Mesendoderm (in vitro differentiated cells): ENCODE data around the gene VPS8.
"Not testable (repeated sequence)": the region's sequence is repeated elsewhere in the genome, so short reads cannot be mapped to it uniquely, and the experiment has no call there.

ENCODE experiments used
- DNase-seq: peaks from one replicate; pipeline ENCODE4 v3.0.0; 2013
- H2AK5ac ChIP-seq: 2 replicates; pipeline ENCODE4 v1.6.1; 2013; ENCODE audit warnings: low read length, inconsistent platforms
- H2BK120ac ChIP-seq: 2 replicates; pipeline ENCODE4 v1.6.1; 2013; ENCODE audit warnings: low read depth, mild to moderate bottlenecking, low read length, moderate library complexity, mixed read lengths
- H2BK15ac ChIP-seq: replicated peaks from 2 replicates; pipeline ENCODE4 v1.6.1; 2013; ENCODE audit warnings: low read depth, mild to moderate bottlenecking, moderate library complexity
- H2BK5ac ChIP-seq: 2 replicates; pipeline ENCODE4 v1.6.1; 2013; ENCODE audit warnings: low read length, inconsistent platforms
- H3K18ac ChIP-seq: 2 replicates; pipeline ENCODE4 v1.6.1; 2013; ENCODE audit warnings: mild to moderate bottlenecking, low read length, mixed read lengths
- H3K23ac ChIP-seq: one replicate; pipeline ENCODE4 v1.6.1; 2013; ENCODE audit warnings: low read length
- H3K27ac ChIP-seq: 2 replicates; pipeline ENCODE4 v1.5.1; 2013; ENCODE audit warnings: low read depth, mild to moderate bottlenecking, inconsistent platforms, low read length, moderate library complexity
- H3K27me3 ChIP-seq: 2 replicates; pipeline ENCODE4 v1.6.1; 2013; ENCODE audit warnings: low read length, control low read depth, mild to moderate bottlenecking, inconsistent platforms; ENCODE audit not compliant: insufficient read depth, poor library complexity
- H3K36me3 ChIP-seq: 2 replicates; pipeline ENCODE4 v1.6.1; 2013; ENCODE audit warnings: low read length, inconsistent platforms; ENCODE audit not compliant: control insufficient read depth, insufficient read depth
- H3K4ac ChIP-seq: one replicate; pipeline ENCODE4 v1.6.1; 2013; ENCODE audit warnings: low read depth, mild to moderate bottlenecking, low read length, moderate library complexity
- H3K4me1 ChIP-seq: 2 replicates; pipeline ENCODE4 v1.6.1; 2013; ENCODE audit warnings: low read depth, low read length, inconsistent platforms; ENCODE audit not compliant: control insufficient read depth
- H3K4me2 ChIP-seq: 2 replicates; pipeline ENCODE4 v1.6.1; 2013; ENCODE audit warnings: low read length
- H3K4me3 ChIP-seq: 2 replicates; pipeline ENCODE4 v1.5.1; 2013; ENCODE audit warnings: mild to moderate bottlenecking, low read length
- H3K56ac ChIP-seq: one replicate; pipeline ENCODE4 v1.6.1; 2013; ENCODE audit warnings: low read length
- H3K79me1 ChIP-seq: 2 replicates; pipeline ENCODE4 v1.6.1; 2013; ENCODE audit warnings: low read length, inconsistent platforms
- H3K79me2 ChIP-seq: 2 replicates; pipeline ENCODE4 v1.6.1; 2013; ENCODE audit warnings: mild to moderate bottlenecking, low read length; ENCODE audit not compliant: control insufficient read depth, insufficient read depth
- H3K9ac ChIP-seq: 2 replicates; pipeline ENCODE4 v1.6.1; 2013; ENCODE audit warnings: low read length, inconsistent platforms
- H4K5ac ChIP-seq: one replicate; pipeline ENCODE4 v1.6.1; 2013; ENCODE audit warnings: low read length
- H4K8ac ChIP-seq: one replicate; pipeline ENCODE4 v1.6.1; 2013; ENCODE audit warnings: low read depth, mild to moderate bottlenecking, control low read depth, low read length, moderate library complexity
- WGBS: extraction: QIAGEN DNeasy Blood & Tissue Kit; methylation state at CpG from one replicate; pipeline ENCODE4 v1.1.7; 2013; ENCODE audit warnings: low lambda C conversion rate, missing lambda C conversion rate; ENCODE audit not compliant: insufficient coverage; ENCODE audit errors: extremely low coverage; 5-methylcytosine and 5-hydroxymethylcytosine counted together

VPS8 gene

GRCh38 chr3:184985586-184985985 is 173.6 kb downstream of the VPS8 start:
- Histone ChIP-seq H2BK120ac (no peak overlapping the region), H3K27me3 (no peaks in the 10 kb centered on the region), H3K18ac (no peak overlapping the region), H3K79me1 (no peaks in the 10 kb centered on the region), H3K4ac (no peak overlapping the region), H3K27ac (no peak overlapping the region), H3K23ac (no peak overlapping the region), H2BK15ac (no peak overlapping the region), H3K4me3 (no peak overlapping the region), H4K8ac (no peak overlapping the region), H2AK5ac (no peak overlapping the region), H3K4me2 (no peak overlapping the region), H3K36me3 (no peaks in the 10 kb centered on the region), H3K9ac (no peak overlapping the region), H3K56ac (no peak overlapping the region), H4K5ac (no peak overlapping the region), H2BK5ac (no peak overlapping the region), H3K4me1 (no peaks in the 10 kb centered on the region), H3K79me2 (no peaks in the 10 kb centered on the region)
- no peak for DNase-seq
- WGBS, result no CpG with 5 or more reads among the region's 5 CpGs

DNA sequence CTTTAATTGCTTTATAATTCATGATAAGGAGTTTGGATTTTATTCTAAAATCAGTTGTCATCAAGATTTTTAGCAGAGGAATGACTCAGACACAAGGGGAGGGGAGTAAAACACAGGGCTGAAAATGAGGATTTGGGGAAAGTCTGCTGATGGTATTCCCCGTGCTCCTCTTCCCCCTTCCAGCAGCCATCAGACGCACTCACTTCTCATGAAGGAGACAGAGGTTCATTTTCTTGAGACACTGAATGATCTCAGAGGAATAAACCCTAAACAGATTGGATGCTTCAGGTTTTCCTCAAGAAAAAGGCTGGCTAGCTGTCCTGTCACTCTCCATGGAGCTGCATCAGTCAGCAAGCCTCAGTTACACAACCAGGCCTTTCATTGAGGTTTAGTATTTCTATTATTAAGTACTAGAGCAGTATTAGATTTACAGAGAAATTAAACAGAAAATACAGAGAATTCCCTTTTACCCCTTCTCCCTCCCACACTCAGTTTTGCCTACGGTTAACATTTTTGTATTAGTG is 174.5 kb downstream of the VPS8 start:
- Histone ChIP-seq H3K4me2 (no peak overlapping the region), H2BK120ac (no peak overlapping the region), H3K79me1 (no peaks in the 10 kb centered on the region), H3K18ac (no peak overlapping the region), H2AK5ac (no peak overlapping the region), H3K79me2 (no peaks in the 10 kb centered on the region), H3K27me3 (no peaks in the 10 kb centered on the region), H2BK15ac (no peak overlapping the region), H3K9ac (no peak overlapping the region), H2BK5ac (no peak overlapping the region), H3K27ac (no peak overlapping the region), H3K4me3 (no peak overlapping the region), H3K36me3 (no peaks in the 10 kb centered on the region), H3K56ac (no peak overlapping the region), H4K5ac (no peak overlapping the region), H3K4ac (no peak overlapping the region), H4K8ac (no peak overlapping the region), H3K4me1 (no peaks in the 10 kb centered on the region), H3K23ac (no peak overlapping the region)
- no peak for DNase-seq
- WGBS, result no CpG with 5 or more reads among the region's 3 CpGs

GRCh38 chr3:184993394-184993793 is 181.4 kb downstream of the VPS8 start:
- Histone ChIP-seq H3K4ac (no peak overlapping the region), H3K79me1 (no peaks in the 10 kb centered on the region), H3K23ac (no peak overlapping the region), H4K5ac (no peak overlapping the region), H3K9ac (no peak overlapping the region), H3K27me3 (no peaks in the 10 kb centered on the region), H4K8ac (no peak overlapping the region), H2AK5ac (no peak overlapping the region), H3K4me1 (no peaks in the 10 kb centered on the region), H3K27ac (no peak overlapping the region), H2BK5ac (no peak overlapping the region), H3K56ac (no peak overlapping the region), H2BK15ac (no peak overlapping the region), H3K36me3 (peaks cover 3% of the 10 kb centered on the region), H3K79me2 (no peaks in the 10 kb centered on the region), H3K18ac (no peak overlapping the region), H3K4me2 (no peak overlapping the region), H3K4me3 (no peak overlapping the region), H2BK120ac (no peak overlapping the region)
- no CpG with 5 or more reads among the region's 1 CpG for WGBS
- DNase-seq, result peak; percentile 40

DNA sequence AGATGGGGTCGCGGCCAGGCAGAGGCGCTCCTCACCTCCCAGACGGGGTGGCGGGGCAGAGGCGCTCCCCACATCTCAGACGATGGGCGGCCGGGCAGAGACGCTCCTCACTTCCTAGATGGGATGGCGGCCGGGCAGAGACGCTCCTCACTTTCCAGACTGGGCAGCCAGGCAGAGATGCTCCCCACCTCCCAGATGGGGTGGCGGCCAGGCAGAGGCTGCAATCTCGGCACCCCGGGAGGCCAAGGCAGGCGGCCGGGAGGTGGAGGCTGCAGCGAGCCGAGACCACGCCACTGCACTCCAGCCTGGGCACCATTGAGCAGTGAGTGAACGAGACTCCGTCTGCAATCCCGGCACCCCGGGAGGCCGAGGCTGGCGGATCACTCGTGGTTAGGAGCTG is 191.9 kb downstream of the VPS8 start:
- not testable (repeated sequence) for H3K23ac ChIP-seq, H4K8ac ChIP-seq, H3K4me1 ChIP-seq, H3K79me2 ChIP-seq, H2AK5ac ChIP-seq, H3K79me1 ChIP-seq, H3K27ac ChIP-seq, H3K9ac ChIP-seq, H3K4ac ChIP-seq, H3K18ac ChIP-seq, H3K4me2 ChIP-seq, H3K4me3 ChIP-seq, H3K36me3 ChIP-seq, H4K5ac ChIP-seq, H3K56ac ChIP-seq, H2BK15ac ChIP-seq, H2BK120ac ChIP-seq, H3K27me3 ChIP-seq, H2BK5ac ChIP-seq
- DNase-seq, result peak; percentile 12
- WGBS, result no CpG with 5 or more reads among the region's 28 CpGs

DNA sequence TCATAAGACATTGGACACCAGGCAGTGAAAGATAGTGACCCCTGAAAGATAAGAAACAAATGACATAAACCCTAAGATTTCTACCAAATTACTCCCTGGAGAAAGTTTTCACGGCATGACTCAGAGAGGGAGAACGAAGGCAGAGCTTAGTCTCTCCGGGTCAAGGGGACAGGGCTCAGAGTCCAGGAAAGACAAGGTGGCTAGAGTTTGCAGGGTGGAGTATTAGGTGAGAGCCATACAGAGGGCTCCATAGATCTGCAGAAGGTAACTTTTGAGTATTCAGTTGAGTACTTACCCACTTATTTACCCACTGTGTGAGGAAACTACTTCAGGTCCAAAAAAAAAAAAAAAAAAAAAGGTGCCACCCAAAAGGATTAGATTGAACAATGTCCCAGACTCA is 197.7 kb downstream of the VPS8 start:
- H4K8ac ChIP-seq, result no peak overlapping the region
- no peak overlapping the region for H4K5ac ChIP-seq
- no peaks in the 10 kb centered on the region for H3K79me1 ChIP-seq
- H3K4me3 ChIP-seq, result no peak overlapping the region
- no peak overlapping the region for H3K27ac ChIP-seq
- no peak overlapping the region for H2AK5ac ChIP-seq
- H3K79me2 ChIP-seq, result no peaks in the 10 kb centered on the region
- H3K4me2 ChIP-seq, result no peak overlapping the region
- no peak overlapping the region for H3K18ac ChIP-seq
- no peak overlapping the region for H2BK120ac ChIP-seq
- H3K36me3 ChIP-seq, result no peaks in the 10 kb centered on the region
- no peak overlapping the region for H3K9ac ChIP-seq
- no peak overlapping the region for H3K23ac ChIP-seq
- H2BK15ac ChIP-seq, result no peak overlapping the region
- H3K56ac ChIP-seq, result no peak overlapping the region
- DNase-seq, result no peak
- H2BK5ac ChIP-seq, result no peak overlapping the region
- H3K4ac ChIP-seq, result no peak overlapping the region
- WGBS, result no CpG with 5 or more reads among the region's 3 CpGs
- H3K4me1 ChIP-seq, result no peaks in the 10 kb centered on the region
- no peaks in the 10 kb centered on the region for H3K27me3 ChIP-seq

GRCh38 chr3:185017584-185017983 is 205.6 kb downstream of the VPS8 start:
- DNase-seq, H3K4me2 ChIP-seq, H4K5ac ChIP-seq, H2AK5ac ChIP-seq, H3K79me1 ChIP-seq, H3K4me1 ChIP-seq, H3K23ac ChIP-seq, H3K4me3 ChIP-seq, H3K79me2 ChIP-seq, H3K36me3 ChIP-seq, H4K8ac ChIP-seq, H3K18ac ChIP-seq, H3K56ac ChIP-seq, H3K9ac ChIP-seq, H2BK120ac ChIP-seq, H2BK5ac ChIP-seq, H3K4ac ChIP-seq, H3K27ac ChIP-seq, H2BK15ac ChIP-seq, H3K27me3 ChIP-seq: not testable (repeated sequence)
- no CpG with 5 or more reads among the region's 12 CpGs for WGBS
